Omental fat pad (tissue), 4 donors: ENCODE results near the gene AGRN. TPM values are rescaled to one million over a fixed set of nuclear protein-coding genes. Genes with fewer than 3 reads are reported as not detected.

Source experiments
- ATAC-seq: fragments of 150-250 bp; one replicate; pipeline ENCODE4 v1.9.1; 2016; ENCODE audit warnings: mild to moderate bottlenecking, moderate library complexity; ENCODE audit not compliant: low FRiP score
- DNase-seq: peaks from one replicate; pipeline ENCODE4 v3.0.0-alpha.2; 2019; ENCODE audit warnings: low spot score
- CTCF ChIP-seq, 3 donors: fragments of 450-650 bp; IDR thresholded peaks; one replicate each; pipeline ENCODE4 v1.5.1; 2016 to 2017; ENCODE audit warnings: antibody characterized with exemption in 3 of 3, mild to moderate bottlenecking in 3 of 3, moderate library complexity in 2 of 3
- total RNA-seq, 4 donors: library from RNA; depleted of rRNA; stranded (reverse); fragments of >200 nt; gene quantifications; one replicate each; pipeline ENCODE4 v1.1.0, GENCODE V29; 2016

Gene AGRN
- total RNA-seq, 4 donors from 2014 or later, result 17.2 to 42.3 (median 22.6) TPM

GRCh38 chr1:1044455-1045078, 24.6 kb downstream of the AGRN start:
- TF ChIP-seq CTCF (IDR thresholded peaks at IDR 0.05), result no peak
- DNase-seq (no peak), ATAC-seq (no peak)

DNA sequence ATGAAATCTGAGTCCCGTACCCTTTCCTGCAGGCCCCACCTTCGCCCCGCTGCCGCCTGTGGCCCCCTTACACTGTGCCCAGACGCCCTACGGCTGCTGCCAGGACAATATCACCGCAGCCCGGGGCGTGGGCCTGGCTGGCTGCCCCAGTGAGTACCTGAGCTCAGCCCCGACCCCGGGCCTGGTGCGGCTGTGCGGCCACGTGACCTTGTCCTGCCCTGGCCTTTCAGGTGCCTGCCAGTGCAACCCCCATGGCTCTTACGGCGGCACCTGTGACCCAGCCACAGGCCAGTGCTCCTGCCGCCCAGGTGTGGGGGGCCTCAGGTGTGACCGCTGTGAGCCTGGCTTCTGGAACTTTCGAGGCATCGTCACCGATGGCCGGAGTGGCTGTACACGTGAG, 25.2 kb downstream of the AGRN start:
- DNase-seq, result no peak
- TF ChIP-seq CTCF (IDR thresholded peaks at IDR 0.05), result no peak
- no peak for ATAC-seq

GRCh38 chr1:1046243-1046642, 26.3 kb downstream of the AGRN start:
- no peak for DNase-seq
- TF ChIP-seq CTCF (IDR thresholded peaks at IDR 0.05), result no peak
- no peak for ATAC-seq

DNA sequence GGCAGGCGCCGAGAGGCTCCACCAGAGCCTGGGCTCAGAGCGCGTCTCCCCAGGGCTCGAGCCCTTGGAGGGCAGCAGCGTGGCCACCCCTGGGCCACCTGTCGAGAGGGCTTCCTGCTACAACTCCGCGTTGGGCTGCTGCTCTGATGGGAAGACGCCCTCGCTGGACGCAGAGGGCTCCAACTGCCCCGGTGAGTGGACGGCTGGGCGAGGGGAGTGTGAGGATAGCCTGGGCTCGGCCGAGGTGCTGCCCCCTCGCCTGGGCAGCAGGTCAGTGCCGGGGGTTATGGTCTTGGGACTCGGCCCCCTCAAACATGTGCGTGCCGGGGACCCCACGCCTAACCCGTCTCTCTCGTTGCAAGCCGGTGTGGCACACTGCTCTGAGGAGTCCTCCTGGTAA, 26.8 kb downstream of the AGRN start:
- ATAC-seq (no peak), DNase-seq (no peak)
- TF ChIP-seq CTCF (IDR thresholded peaks at IDR 0.05), result no peak

DNA sequence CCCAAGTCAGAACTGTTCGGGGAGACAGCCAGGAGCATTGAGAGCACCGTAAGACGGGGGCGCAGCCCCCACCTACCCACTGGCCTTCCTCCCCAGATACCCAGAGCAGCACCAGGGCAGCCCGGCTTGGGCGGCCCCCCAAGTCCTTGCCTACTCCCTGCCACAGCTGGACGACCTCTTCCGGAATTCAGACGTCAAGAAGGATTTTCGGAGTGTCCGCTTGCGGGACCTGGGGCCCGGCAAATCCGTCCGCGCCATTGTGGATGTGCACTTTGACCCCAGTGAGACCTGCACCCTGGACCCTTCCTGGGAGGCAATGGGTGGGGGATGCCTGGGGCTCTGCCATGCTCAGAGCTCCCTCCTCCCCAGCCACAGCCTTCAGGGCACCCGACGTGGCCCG, 27.5 kb downstream of the AGRN start:
- ATAC-seq (no peak), DNase-seq (no peak)
- TF ChIP-seq CTCF (IDR thresholded peaks at IDR 0.05), result no peak

GRCh38 chr1:1047963-1048362, 28.0 kb downstream of the AGRN start:
- no peak for TF ChIP-seq CTCF (IDR thresholded peaks at IDR 0.05)
- ATAC-seq (no peak), DNase-seq (no peak)

- TF ChIP-seq CTCF (IDR thresholded peaks at IDR 0.05), result no peak
- DNase-seq (no peak), ATAC-seq (no peak)
Observed at GRCh38 chr1:1048765-1049164, 28.8 kb downstream of the AGRN start.
